ENCODE data around the gene ATAD3A.

The ATAD3A gene

DNA sequence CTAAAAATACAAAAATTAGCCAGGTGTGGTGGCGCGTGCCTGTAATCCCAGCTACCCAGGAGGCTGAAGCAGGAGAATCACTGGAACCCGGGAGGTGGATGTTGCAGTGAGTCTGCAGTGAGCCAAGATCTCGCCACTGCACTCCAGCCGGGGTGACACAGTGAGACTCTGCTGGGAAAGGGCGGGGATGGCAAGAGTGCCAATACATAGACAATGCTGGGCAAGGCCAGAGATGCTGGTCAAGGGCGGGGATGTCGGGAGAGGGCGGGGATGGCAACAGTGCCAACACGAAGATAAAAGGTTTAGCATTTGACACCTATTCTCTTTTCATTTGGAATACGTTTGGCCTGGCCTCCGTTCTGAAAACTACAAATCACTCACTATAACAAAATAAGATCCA is 51.7 kb downstream of the ATAD3A start:
- TF ChIP-seq, protein P1, sequence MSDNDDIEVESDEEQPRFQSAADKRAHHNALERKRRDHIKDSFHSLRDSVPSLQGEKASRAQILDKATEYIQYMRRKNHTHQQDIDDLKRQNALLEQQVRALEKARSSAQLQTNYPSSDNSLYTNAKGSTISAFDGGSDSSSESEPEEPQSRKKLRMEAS (IDR thresholded peaks at IDR 0.05) = no peak
- TF ChIP-seq REST (IDR thresholded peaks at IDR 0.05; ENCODE audit: low read depth) (no peak), NFIC (IDR thresholded peaks at IDR 0.05) (no peak), TAF1 (IDR thresholded peaks at IDR 0.05; ENCODE audit: low read depth) (no peak), YY1 (IDR thresholded peaks at IDR 0.05; ENCODE audit: low read depth) (no peak), CREB1 (IDR thresholded peaks at IDR 0.05; ENCODE audit: low read depth) (no peak), USF1 (IDR thresholded peaks at IDR 0.05) (no peak), FOXM1 (IDR thresholded peaks at IDR 0.05; ENCODE audit: borderline replicate concordance, low read depth) (no peak), ZBTB7A (IDR thresholded peaks at IDR 0.05; ENCODE audit: low read depth) (no peak), EGR1 (IDR thresholded peaks at IDR 0.05) (no peak), CEBPB (IDR thresholded peaks at IDR 0.05) (no peak), TCF12 (IDR thresholded peaks at IDR 0.05; ENCODE audit: low read depth) (no peak), TEAD4 (IDR thresholded peaks at IDR 0.05) (no peak), RAD21 (IDR thresholded peaks at IDR 0.05; ENCODE audit: low read depth) (no peak), EP300 (IDR thresholded peaks at IDR 0.05; ENCODE audit: borderline replicate concordance) (no peak)

- TF ChIP-seq CREB1 (IDR thresholded peaks at IDR 0.05; ENCODE audit: low read depth) = no peak
- no peak for TF ChIP-seq REST (IDR thresholded peaks at IDR 0.05; ENCODE audit: low read depth)
These were observed 52.3 kb downstream of the ATAD3A start for GRCh38 chr1:1564268-1564667.

GRCh38 chr1:1565340-1565739 is 53.4 kb downstream of the ATAD3A start:
- no peak for TF ChIP-seq RAD21 (IDR thresholded peaks at IDR 0.05; ENCODE audit: low read depth)
- TF ChIP-seq TCF12 (IDR thresholded peaks at IDR 0.05; ENCODE audit: low read depth) = no peak
- TF ChIP-seq EP300 (IDR thresholded peaks at IDR 0.05; ENCODE audit: borderline replicate concordance) = no peak
- TF ChIP-seq USF1 (IDR thresholded peaks at IDR 0.05) = no peak
- no peak for TF ChIP-seq FOXM1 (IDR thresholded peaks at IDR 0.05; ENCODE audit: borderline replicate concordance, low read depth)
- no peak for TF ChIP-seq YY1 (IDR thresholded peaks at IDR 0.05; ENCODE audit: low read depth)
- no peak for TF ChIP-seq CEBPB (IDR thresholded peaks at IDR 0.05)

DNA sequence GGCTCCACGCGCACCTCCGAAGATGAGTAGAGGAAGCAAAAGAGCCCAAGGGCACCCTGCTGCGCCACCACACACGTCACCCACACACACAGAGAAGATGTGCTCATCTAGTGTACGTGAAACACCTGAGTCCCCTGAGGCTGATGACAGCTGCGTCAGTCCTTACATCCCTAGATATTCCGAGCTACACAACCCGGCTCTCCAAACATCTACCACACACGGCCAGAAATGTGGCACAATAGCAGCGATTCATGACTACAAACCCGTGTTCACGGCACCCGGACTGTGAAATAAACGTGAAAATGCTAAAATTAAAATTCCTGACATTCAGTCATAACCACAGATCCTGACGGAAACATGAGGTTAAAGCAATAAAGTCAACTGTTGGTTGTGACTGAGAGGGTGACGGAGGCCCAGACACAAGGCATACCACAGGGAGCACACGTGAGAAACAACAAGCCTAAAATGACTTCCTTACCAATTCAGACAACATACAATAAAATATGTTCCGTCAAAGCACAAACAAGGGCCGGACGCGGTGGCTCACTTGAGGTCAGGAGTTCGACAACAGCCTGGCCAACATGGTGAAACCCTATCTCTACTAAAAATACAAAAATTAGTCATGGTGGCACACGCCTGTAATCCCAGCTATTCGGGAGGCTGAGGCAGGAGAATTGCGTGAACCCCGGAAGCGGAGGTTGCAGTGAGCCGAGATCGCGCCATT is 55.4 kb downstream of the ATAD3A start:
- TF ChIP-seq TCF12 (IDR thresholded peaks at IDR 0.05; ENCODE audit: low read depth) (no peak), TAF1 (IDR thresholded peaks at IDR 0.05; ENCODE audit: low read depth) (no peak), CEBPB (IDR thresholded peaks at IDR 0.05) (no peak), TEAD4 (IDR thresholded peaks at IDR 0.05) (no peak), CREB1 (IDR thresholded peaks at IDR 0.05; ENCODE audit: low read depth) (no peak), EP300 (IDR thresholded peaks at IDR 0.05; ENCODE audit: borderline replicate concordance) (no peak), RAD21 (IDR thresholded peaks at IDR 0.05; ENCODE audit: low read depth) (no peak), FOXM1 (IDR thresholded peaks at IDR 0.05; ENCODE audit: borderline replicate concordance, low read depth) (no peak), EGR1 (IDR thresholded peaks at IDR 0.05) (no peak), USF1 (IDR thresholded peaks at IDR 0.05) (no peak), YY1 (IDR thresholded peaks at IDR 0.05; ENCODE audit: low read depth) (no peak), REST (IDR thresholded peaks at IDR 0.05; ENCODE audit: low read depth) (no peak), ZBTB7A (IDR thresholded peaks at IDR 0.05; ENCODE audit: low read depth) (no peak)
